ENCODE results near the gene SPTA1. TPM values are rescaled to one million over a fixed set of nuclear protein-coding genes. Genes with fewer than 3 reads are reported as not detected.

SPTA1 gene
- total RNA-seq, 2 experiments from 2014 or later, result 0.44 TPM; not detected in 1

- no peak overlapping the region for H2AFZ ChIP-seq (ENCODE audit: low read length)
- H3K4me1 ChIP-seq (ENCODE audit: insufficient read depth, low read length, poor library complexity, severe bottlenecking), result no peaks in the 10 kb centered on the region
- no TSS peak for BruUV-seq (replicated peaks)
- ChIA-PET CTCF (ENCODE audit: unreplicated experiment) (no interaction called here), POLR2A (no interaction called here)
- TF ChIP-seq EZH2phosphoT487 (IDR thresholded peaks at IDR 0.05; ENCODE audit: borderline replicate concordance, low read depth, low read length) (no peak), CTCF (conservative IDR thresholded peaks at IDR 0.05; ENCODE audit: low read length) (no peak)
- no peak overlapping the region for H3K27ac ChIP-seq (ENCODE audit: low read depth, low read length, poor library complexity, severe bottlenecking)
- no peak overlapping the region for H3K4me2 ChIP-seq (ENCODE audit: low read length)
- intact Hi-C loops (cut with micrococcal nuclease; ENCODE audit: unreplicated experiment), result no loop called here
- no peaks in the 10 kb centered on the region for H3K36me3 ChIP-seq (ENCODE audit: insufficient read depth, low read length)
- no peak overlapping the region for H3K4me3 ChIP-seq (ENCODE audit: low read depth, low read length, poor library complexity, severe bottlenecking)
- DNase-seq (ENCODE audit: low spot score), result no peak
- H3K9me3 ChIP-seq (ENCODE audit: low read length), result no peaks in the 10 kb centered on the region
- no peaks in the 10 kb centered on the region for H4K20me1 ChIP-seq (ENCODE audit: insufficient read depth, low read length)
- no peaks in the 10 kb centered on the region for H3K79me2 ChIP-seq (ENCODE audit: insufficient read depth, low read depth, low read length)
- no peaks in the 10 kb centered on the region for H3K9me2 ChIP-seq (ENCODE audit: insufficient read depth, low read length)
Observed at GRCh38 chr1:158572226-158572625, 114.3 kb downstream of the SPTA1 start.

GRCh38 chr1:158570480-158570879 is 116.0 kb downstream of the SPTA1 start, which contains the start of gene OR6P1:
Gene OR6P1, minus strand, starts transcription at chr1:158570580. Its CDS starts 6,976 bp downstream, at chr1:158563604.
- H3K4me3 ChIP-seq (ENCODE audit: low read depth, low read length, poor library complexity, severe bottlenecking), result no peak within 1 kb of the TSS
- TF ChIP-seq EZH2phosphoT487 (IDR thresholded peaks at IDR 0.05; ENCODE audit: borderline replicate concordance, low read depth, low read length), result no peak
- no peak for TF ChIP-seq CTCF (conservative IDR thresholded peaks at IDR 0.05; ENCODE audit: low read length)
- H3K4me1 ChIP-seq (ENCODE audit: insufficient read depth, low read length, poor library complexity, severe bottlenecking), result no peaks in the 10 kb centered on the region
- ChIA-PET CTCF (ENCODE audit: unreplicated experiment) (no interaction called here), POLR2A (no interaction called here)
- BruUV-seq (replicated peaks), result no TSS peak
- H3K9me3 ChIP-seq (ENCODE audit: low read length), result no peaks in the 10 kb centered on the region
- no peaks in the 10 kb centered on the region for H3K36me3 ChIP-seq (ENCODE audit: insufficient read depth, low read length)
- H3K9me2 ChIP-seq (ENCODE audit: insufficient read depth, low read length), result no peaks in the 10 kb centered on the region
- H2AFZ ChIP-seq (ENCODE audit: low read length), result no peak within 1 kb of the TSS
- no peak within 1 kb of the TSS for H3K27ac ChIP-seq (ENCODE audit: low read depth, low read length, poor library complexity, severe bottlenecking)
- no peak for DNase-seq (ENCODE audit: low spot score)
- intact Hi-C loops (cut with micrococcal nuclease; ENCODE audit: unreplicated experiment), result no loop called here
- no peaks in the 10 kb centered on the region for H4K20me1 ChIP-seq (ENCODE audit: insufficient read depth, low read length)
- H3K4me2 ChIP-seq (ENCODE audit: low read length), result no peak within 1 kb of the TSS
- no peaks in the 10 kb centered on the region for H3K79me2 ChIP-seq (ENCODE audit: insufficient read depth, low read depth, low read length)

DNA sequence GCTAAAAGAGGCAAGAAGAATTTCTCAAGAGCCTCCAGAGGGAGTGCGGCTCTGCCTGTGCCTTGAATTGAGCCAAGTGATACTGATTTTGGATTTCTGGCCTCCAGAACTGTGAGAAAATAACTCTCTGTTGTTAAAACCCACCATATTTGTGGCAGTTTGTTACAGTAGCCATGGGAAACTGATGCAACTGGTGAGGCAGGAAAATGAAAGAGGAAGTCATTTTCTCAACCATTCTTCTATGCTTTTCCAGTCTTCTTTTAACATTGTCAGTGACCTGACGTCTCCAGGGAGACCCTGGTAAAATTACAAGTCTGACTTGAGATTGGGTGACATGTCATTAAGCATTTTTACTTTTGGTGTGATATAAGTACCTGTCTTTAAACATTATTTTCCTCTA is 121.9 kb downstream of the SPTA1 start:
- H3K36me3 ChIP-seq (ENCODE audit: insufficient read depth, low read length), result no peaks in the 10 kb centered on the region
- BruUV-seq (replicated peaks), result no TSS peak
- CTCF ChIA-PET (ENCODE audit: unreplicated experiment), result no interaction called here
- H3K79me2 ChIP-seq (ENCODE audit: insufficient read depth, low read depth, low read length), result no peaks in the 10 kb centered on the region
- peak overlapping the region; percentile 32 for H3K4me3 ChIP-seq (ENCODE audit: low read depth, low read length, poor library complexity, severe bottlenecking)
- peaks cover 18% of the 10 kb centered on the region for H3K4me1 ChIP-seq (ENCODE audit: insufficient read depth, low read length, poor library complexity, severe bottlenecking)
- no peaks in the 10 kb centered on the region; the same call in 1 of the 2 replicates for H3K9me3 ChIP-seq (ENCODE audit: low read length)
- H3K27ac ChIP-seq (ENCODE audit: low read depth, low read length, poor library complexity, severe bottlenecking), result peak overlapping the region; percentile 58
- H2AFZ ChIP-seq (ENCODE audit: low read length), result peak overlapping the region; percentile 99
- DNase-seq (ENCODE audit: low spot score), result peak; percentile 78
- TF ChIP-seq EZH2phosphoT487 (IDR thresholded peaks at IDR 0.05; ENCODE audit: borderline replicate concordance, low read depth, low read length) (no peak), CTCF (conservative IDR thresholded peaks at IDR 0.05; ENCODE audit: low read length) (no peak)
- intact Hi-C loops (cut with micrococcal nuclease; ENCODE audit: unreplicated experiment), result loop anchor here (10.0 kb wide), 3 partner anchors 400 to 510 kb away; partner anchors contain the start of genes AIM2 and IFI16
- H3K9me2 ChIP-seq (ENCODE audit: insufficient read depth, low read length), result no peaks in the 10 kb centered on the region
- H4K20me1 ChIP-seq (ENCODE audit: insufficient read depth, low read length), result no peaks in the 10 kb centered on the region
- H3K4me2 ChIP-seq (ENCODE audit: low read length), result peak overlapping the region; percentile 60
- POLR2A ChIA-PET, result interaction anchor here (0.7 kb wide), 1 partner anchor 264 kb away, joined by 3 read pairs; no protein-coding TSS in a partner anchor

All from OCI-LY7 (cell line).